ENCODE data around the gene OGT. TPM values are rescaled to one million over a fixed set of nuclear protein-coding genes. Genes with fewer than 3 reads are reported as not detected.
A peak's percentile ranks its signal among the peaks of the same experiment; 100 is the strongest.

Gene OGT
- total RNA-seq, 1 donor from 2014 or later: 173 TPM

GRCh38 chrX:71622576-71623450, 89.9 kb downstream of the OGT start:
- peak; percentile 11 for DNase-seq

- no peak for DNase-seq
Observed at GRCh38 chrX:71623714-71624113, 90.8 kb downstream of the OGT start.

- DNase-seq: no peak
Observed at GRCh38 chrX:71625471-71625870, 92.6 kb downstream of the OGT start.

Small RNA genes within 50 kb of the gene (small RNA-seq; reads per million reads assigned to genes)
- gene RF00019 (ENCODE audit: low replicate concordance): not detected

Other genes starting within 250 kb of the OGT start
- 258 TPM for gene NONO, start 249.5 kb upstream of the OGT start, total RNA-seq
- 10.9 TPM for gene ITGB1BP2, start 231.4 kb upstream of the OGT start, total RNA-seq
- 75.6 TPM for gene TAF1, start 166.7 kb upstream of the OGT start, total RNA-seq
- gene GCNA, start 45.3 kb downstream of the OGT start, total RNA-seq: 0.99 TPM
- gene CXCR3, start 85.4 kb downstream of the OGT start, total RNA-seq: 0.30 TPM
- gene CXorf49, start 185.2 kb downstream of the OGT start, total RNA-seq: not detected
- not detected for gene CXorf49B, start 230.2 kb downstream of the OGT start, total RNA-seq